HepG2 (cell line): Measurements from ENCODE around the gene XXYLT1. TPM values are rescaled to one million over a fixed set of nuclear protein-coding genes. Genes with fewer than 3 reads are reported as not detected.

Source experiments
- ATAC-seq: fragments of 200-7000 bp; cut with Tn5 transposase; 3 replicates; pipeline ENCODE4 v1.9.1; 2020; ENCODE audit warnings: mild to moderate bottlenecking, moderate library complexity
- BruUV-seq: library from RNA; stranded (reverse); fragments of 400-500 nt; replicated peaks from 2 replicates; lab custom pipeline; 2021; lab: Mats Ljungman, UMichigan
- CTCF ChIA-PET: fragments of 300-600 bp; formaldehyde crosslinking; extraction: SDS; loops from one replicate; lab custom pipeline; 2021; ENCODE audit warnings: low total read pairs, inconsistent platforms, low intra/inter-chr PET ratio; lab: Yijun Ruan, JAX
- POLR2A ChIA-PET: fragments of 350-600 bp; sonication (Branson Sonifier 250); formaldehyde crosslinking; loops from one replicate; lab custom pipeline; 2020; ENCODE audit warnings: antibody characterized with exemption, inconsistent platforms; lab: Yijun Ruan, JAX
- DNase-seq: peaks from one replicate; pipeline ENCODE4 v3.0.0-alpha.2; 2015; ENCODE audit warnings: low spot score
- FAIRE-seq: peaks from 3 replicates; lab custom pipeline; 2011; peaks lifted over from hg19 to GRCh38; lab: Jason Lieb, UNC
- H2AFZ ChIP-seq: one replicate; pipeline ENCODE4 v1.6.1; 2011; ENCODE audit warnings: low read length, inconsistent platforms
- H3K27ac ChIP-seq: fragments of 300-600 bp; 3 replicates; pipeline ENCODE4 v1.8.0; 2011; ENCODE audit warnings: mixed run types, mild to moderate bottlenecking, mixed read lengths, low read length, inconsistent platforms; ENCODE audit not compliant: insufficient read depth; ENCODE audit errors: extremely low read length
- H3K27me3 ChIP-seq, 2 experiments: fragments of 200-600 bp in 1 of 2; 2 replicates in 1 of 2; 3 replicates in 1 of 2; pipeline versions ENCODE4 v1.6.0 to v1.8.0; 2011; ENCODE audit warnings: low read length in 2 of 2, mild to moderate bottlenecking in 2 of 2, moderate library complexity in 2 of 2, inconsistent platforms in 1 of 2; ENCODE audit not compliant: insufficient read depth in 2 of 2, control insufficient read depth in 1 of 2
- H3K36me3 ChIP-seq, 2 experiments: fragments of 200-600 bp in 1 of 2; replicated peaks in 1 of 2; 2 replicates in 1 of 2; 3 replicates in 1 of 2; pipeline versions ENCODE4 v1.5.1 to v1.8.0; 2011; ENCODE audit warnings: low read length in 2 of 2, inconsistent platforms in 1 of 2; ENCODE audit not compliant: insufficient read depth in 2 of 2, control insufficient read depth in 1 of 2
- H3K4me1 ChIP-seq: 2 replicates; pipeline ENCODE4 v1.5.1; 2012; ENCODE audit warnings: low read length, inconsistent platforms; ENCODE audit not compliant: insufficient read depth
- H3K4me2 ChIP-seq: 2 replicates; pipeline ENCODE4 v1.6.0; 2011; ENCODE audit warnings: low read depth, low read length, inconsistent platforms
- H3K4me3 ChIP-seq, 3 experiments: fragments of 200-600 bp in 1 of 3; sonication (generic), shearing (Covaris generic) in 1 of 3; replicated peaks in 1 of 3; 2 replicates each; pipeline ENCODE4 v1.5.1; 2011 to 2016; ENCODE audit warnings: low read length in 3 of 3, inconsistent platforms in 2 of 3, low read depth in 2 of 3, mild to moderate bottlenecking in 2 of 3, control low read depth in 1 of 3, mixed read lengths in 1 of 3; ENCODE audit not compliant: insufficient read depth in 1 of 3
- H3K79me2 ChIP-seq: one replicate; pipeline ENCODE4 v1.6.1; 2011; ENCODE audit warnings: low read length, inconsistent platforms; ENCODE audit not compliant: insufficient read depth
- H3K9ac ChIP-seq: 2 replicates; pipeline ENCODE4 v1.6.0; 2011; ENCODE audit warnings: mild to moderate bottlenecking, low read depth, low read length, inconsistent platforms; ENCODE audit not compliant: insufficient read depth
- H3K9me3 ChIP-seq: 2 replicates; pipeline ENCODE4 v1.5.1; 2012; ENCODE audit warnings: mild to moderate bottlenecking, low read length
- H4K20me1 ChIP-seq: 2 replicates; pipeline ENCODE4 v1.6.0; 2011; ENCODE audit warnings: inconsistent platforms, mild to moderate bottlenecking, low read length, moderate library complexity; ENCODE audit not compliant: insufficient read depth
- CREM ChIP-seq, 2 experiments: sonication (generic) in 1 of 2; formaldehyde crosslinking in 1 of 2; IDR thresholded peaks; 2 replicates each; pipeline versions ENCODE4 v1.4.0 to v1.6.1; 2016 to 2020; ENCODE audit warnings: antibody characterized with exemption in 1 of 2, mild to moderate bottlenecking in 1 of 2, missing genetic modification reagents in 1 of 2
- ELF4 ChIP-seq: sonication (generic); formaldehyde crosslinking; IDR thresholded peaks from 2 replicates; pipeline ENCODE4 v1.5.0; 2020; ENCODE audit warnings: missing genetic modification reagents, mild to moderate bottlenecking, moderate library complexity, borderline replicate concordance
- FOXO1 ChIP-seq: sonication (generic); formaldehyde crosslinking; IDR thresholded peaks from 2 replicates; pipeline ENCODE4 v1.4.0; 2020; ENCODE audit warnings: missing genetic modification reagents
- HNRNPK ChIP-seq: fragments of 200-400 bp; formaldehyde crosslinking; IDR thresholded peaks from 2 replicates; pipeline ENCODE4 v1.6.1; 2018; ENCODE audit warnings: low read length, low read depth, moderate library complexity, mild to moderate bottlenecking; ENCODE audit not compliant: poor library complexity, severe bottlenecking
- NFRKB ChIP-seq: fragments of 450-650 bp; IDR thresholded peaks from 2 replicates; pipeline ENCODE4 v1.6.1; 2017
- NR2C2 ChIP-seq: sonication (generic); formaldehyde crosslinking; IDR thresholded peaks from 2 replicates; pipeline ENCODE4 v1.4.0; 2020; ENCODE audit warnings: missing genetic modification reagents, mild to moderate bottlenecking, moderate library complexity, borderline replicate concordance
- RBAK ChIP-seq: sonication (generic); formaldehyde crosslinking; IDR thresholded peaks from 2 replicates; pipeline ENCODE4 v1.5.1; 2020; ENCODE audit warnings: mild to moderate bottlenecking, missing genetic modification reagents
- SOX5 ChIP-seq: IDR thresholded peaks from 2 replicates; pipeline ENCODE4 v1.6.1; 2016; ENCODE audit warnings: borderline replicate concordance
- ZFP36L2 ChIP-seq: sonication (generic); formaldehyde crosslinking; IDR thresholded peaks from 2 replicates; pipeline ENCODE4 v1.4.0; 2020; ENCODE audit warnings: missing genetic modification reagents
- ZNF24 ChIP-seq: fragments of 450-650 bp; IDR thresholded peaks from 2 replicates; pipeline ENCODE4 v1.6.1; 2017; ENCODE audit warnings: antibody characterized with exemption, mild to moderate bottlenecking
- ZNF790 ChIP-seq: sonication (generic); formaldehyde crosslinking; IDR thresholded peaks from 2 replicates; pipeline ENCODE4 v1.8.0; 2022; ENCODE audit warnings: missing genetic modification reagents, mild to moderate bottlenecking, borderline replicate concordance
- ZNF841 ChIP-seq: sonication (generic); formaldehyde crosslinking; IDR thresholded peaks from 2 replicates; pipeline ENCODE4 v1.8.1; 2023; ENCODE audit warnings: missing genetic modification reagents, borderline replicate concordance
- ZSCAN30 ChIP-seq: sonication (generic); formaldehyde crosslinking; IDR thresholded peaks from 2 replicates; pipeline ENCODE4 v1.5.0; 2020; ENCODE audit warnings: mild to moderate bottlenecking, missing genetic modification reagents
- WGBS: methylation state at CpG from one replicate; pipeline ENCODE4 v1.1.6; 2017; ENCODE audit warnings: low lambda C conversion rate; 5-methylcytosine and 5-hydroxymethylcytosine counted together
- in situ Hi-C: cut with HindIII; loops from 2 replicates; pipeline ENCODE4 v1.10.0; 2017; ENCODE audit warnings: low pct_unique_long_range_greater_than_20kb; ENCODE audit not compliant: extremely low pct_ligation_motif_present
- intact Hi-C: fragments of 100-400 bp; cut with micrococcal nuclease; formaldehyde crosslinking; loops from one replicate; pipeline ENCODE4 v1.10.0; 2022; ENCODE audit not compliant: unreplicated experiment
- polyA plus RNA-seq, 8 experiments: library from polyadenylated mRNA; depleted of rRNA in 3 of 8; stranded (reverse) in 7 of 8; unstranded in 1 of 8; fragments of >200 nt; fragmentation: Illumina TruSeq in 4 of 8; extraction: Trizol in 4 of 8; gene quantifications; 2 replicates each; pipeline versions ENCODE4 v1.2.1 to v1.2.3, GENCODE V29; 2011 to 2016; ENCODE audit warnings: low read depth in 4 of 8, missing spikeins in 1 of 8, mixed read lengths in 1 of 8; ENCODE audit not compliant: insufficient read depth in 1 of 8
- total RNA-seq, 5 experiments: library from RNA; depleted of rRNA; stranded (reverse); fragments of >200 nt; fragmentation: Illumina TruSeq; extraction: Trizol; gene quantifications; 2 replicates each; pipeline ENCODE4 v1.2.3, GENCODE V29; 2016; ENCODE audit warnings: low read depth in 1 of 5
- TF ChIP-seq, protein P1 (sequence below): sonication (generic); formaldehyde crosslinking; IDR thresholded peaks from 2 replicates; pipeline ENCODE4 v1.9.0; 2021; ENCODE audit warnings: missing genetic modification reagents, mild to moderate bottlenecking, borderline replicate concordance
- TF ChIP-seq, protein P2 (sequence below): sonication (generic); formaldehyde crosslinking; IDR thresholded peaks from 2 replicates; pipeline ENCODE4 v1.8.0; 2022; ENCODE audit warnings: mild to moderate bottlenecking, missing genetic modification reagents, moderate library complexity

XXYLT1 gene
- total and polyA plus RNA-seq, 2 of the 13 experiments (the other 11 are each of a cell fraction or from before 2014, with no cell fraction given) = 17.7 to 19.0 TPM

DNA sequence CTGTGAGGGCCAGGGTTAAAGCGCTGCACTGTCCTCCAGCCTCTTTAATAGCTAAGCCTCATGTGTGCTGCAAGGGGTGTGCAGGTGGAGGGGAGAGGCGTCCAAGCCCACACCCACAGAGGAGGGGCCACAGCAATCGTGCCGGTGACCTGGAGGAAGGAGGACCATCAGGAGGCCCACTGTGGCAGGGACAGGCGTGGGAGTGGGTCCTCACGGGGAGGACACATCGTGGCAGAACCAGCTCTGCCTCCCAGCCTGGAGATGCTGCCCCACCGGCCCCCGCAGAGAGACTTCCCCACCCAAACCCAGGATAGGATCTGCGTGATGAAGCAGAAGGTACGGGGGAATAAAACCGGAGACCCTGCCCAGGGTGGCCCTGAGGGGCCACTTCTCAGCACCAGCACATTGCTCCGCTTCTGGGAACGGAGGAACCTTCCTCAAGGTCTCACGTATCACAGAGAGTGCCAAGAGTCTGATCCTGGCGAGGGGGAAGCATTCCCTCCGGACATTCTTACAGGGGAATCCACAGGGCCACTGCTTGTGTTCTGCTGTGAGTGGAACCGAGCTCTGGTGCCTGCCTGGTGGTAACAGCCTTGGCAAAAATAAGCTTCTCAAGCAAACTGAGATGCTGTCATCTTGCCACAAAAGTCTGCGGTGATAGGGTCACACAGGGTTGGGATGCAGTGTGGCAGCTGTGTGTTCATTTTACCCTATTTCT, 199.8 kb downstream of the XXYLT1 start:
- ATAC-seq (no peak), FAIRE-seq (no peak), DNase-seq (no peak)
- H3K4me3 ChIP-seq = no peak overlapping the region
- no peaks in the 10 kb centered on the region for H3K9me3 ChIP-seq
- H3K36me3 ChIP-seq = peaks cover 2 to 10% of the 10 kb centered on the region in 2 experiments; a peak in 2 of 5 replicates
- CTCF ChIA-PET = no interaction called here
- H2AFZ ChIP-seq = no peak overlapping the region
- no TSS peak for BruUV-seq
- no peaks in the 10 kb centered on the region for H4K20me1 ChIP-seq
- 98% methylated on average over 9 of the region's 19 CpGs for WGBS
- TF ChIP-seq FOXO1 (no peak), ZNF24 (no peak), RBAK (CRISPR knock-in tag) (no peak)
- TF ChIP-seq, protein P1, sequence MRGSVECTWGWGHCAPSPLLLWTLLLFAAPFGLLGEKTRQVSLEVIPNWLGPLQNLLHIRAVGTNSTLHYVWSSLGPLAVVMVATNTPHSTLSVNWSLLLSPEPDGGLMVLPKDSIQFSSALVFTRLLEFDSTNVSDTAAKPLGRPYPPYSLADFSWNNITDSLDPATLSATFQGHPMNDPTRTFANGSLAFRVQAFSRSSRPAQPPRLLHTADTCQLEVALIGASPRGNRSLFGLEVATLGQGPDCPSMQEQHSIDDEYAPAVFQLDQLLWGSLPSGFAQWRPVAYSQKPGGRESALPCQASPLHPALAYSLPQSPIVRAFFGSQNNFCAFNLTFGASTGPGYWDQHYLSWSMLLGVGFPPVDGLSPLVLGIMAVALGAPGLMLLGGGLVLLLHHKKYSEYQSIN (CRISPR knock-in tag) = no peak
- H3K27me3 ChIP-seq = no peaks in the 10 kb centered on the region
- H3K4me2 ChIP-seq = no peak overlapping the region
- intact Hi-C loops (no loop called here), in situ Hi-C loops (no loop called here)
- no peak overlapping the region for H3K9ac ChIP-seq
- H3K4me1 ChIP-seq = no peaks in the 10 kb centered on the region
- H3K79me2 ChIP-seq = no peaks in the 10 kb centered on the region
- POLR2A ChIA-PET = no interaction called here
- H3K27ac ChIP-seq = no peak overlapping the region

DNA sequence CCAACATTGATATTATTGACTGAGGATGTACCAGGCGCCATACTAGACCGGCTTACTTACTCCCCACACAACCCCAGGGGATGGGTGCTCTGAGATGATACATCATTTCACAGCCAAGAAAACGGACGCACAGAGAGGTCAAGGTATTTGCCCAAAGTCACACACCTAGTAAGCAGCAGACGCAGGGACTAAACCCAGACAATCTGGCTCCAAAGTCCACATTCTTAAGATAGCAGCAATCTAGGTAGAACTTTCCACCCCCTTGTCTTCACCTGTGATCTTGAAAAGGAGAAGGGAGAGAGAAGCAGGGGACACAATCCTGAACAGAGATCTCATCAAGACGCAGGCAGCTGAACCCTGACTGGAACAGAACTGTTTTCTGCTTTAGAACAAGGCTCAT, 200.6 kb downstream of the XXYLT1 start:
- Histone ChIP-seq H3K79me2 (no peaks in the 10 kb centered on the region), H2AFZ (no peak overlapping the region), H3K4me1 (no peaks in the 10 kb centered on the region), H3K36me3 (peaks cover 2 to 10% of the 10 kb centered on the region in 2 experiments; a peak in 2 of 5 replicates), H3K4me3 (no peak overlapping the region), H4K20me1 (no peaks in the 10 kb centered on the region), H3K27ac (no peak overlapping the region), H3K27me3 (no peaks in the 10 kb centered on the region), H3K9ac (no peak overlapping the region), H3K4me2 (no peak overlapping the region), H3K9me3 (no peaks in the 10 kb centered on the region)
- ChIA-PET POLR2A (no interaction called here), CTCF (no interaction called here)
- WGBS = 93% methylated on average over 6 of the region's 6 CpGs
- FAIRE-seq (no peak), ATAC-seq (no peak), DNase-seq (no peak)
- in situ Hi-C loops (no loop called here), intact Hi-C loops (no loop called here)
- BruUV-seq = no TSS peak
- TF ChIP-seq NR2C2 (CRISPR knock-in tag) (no peak), HNRNPK (no peak), ZNF841 (CRISPR knock-in tag) (no peak), ZFP36L2 (CRISPR knock-in tag) (no peak), ELF4 (no peak), ZNF790 (no peak), CREM (IDR thresholded peaks at IDR 0.05) (no peak), CREM (CRISPR knock-in tag; IDR thresholded peaks at IDR 0.05) (no peak), SOX5 (CRISPR knock-in tag) (no peak), NFRKB (no peak), ZSCAN30 (CRISPR knock-in tag) (no peak)
- TF ChIP-seq, protein P2, sequence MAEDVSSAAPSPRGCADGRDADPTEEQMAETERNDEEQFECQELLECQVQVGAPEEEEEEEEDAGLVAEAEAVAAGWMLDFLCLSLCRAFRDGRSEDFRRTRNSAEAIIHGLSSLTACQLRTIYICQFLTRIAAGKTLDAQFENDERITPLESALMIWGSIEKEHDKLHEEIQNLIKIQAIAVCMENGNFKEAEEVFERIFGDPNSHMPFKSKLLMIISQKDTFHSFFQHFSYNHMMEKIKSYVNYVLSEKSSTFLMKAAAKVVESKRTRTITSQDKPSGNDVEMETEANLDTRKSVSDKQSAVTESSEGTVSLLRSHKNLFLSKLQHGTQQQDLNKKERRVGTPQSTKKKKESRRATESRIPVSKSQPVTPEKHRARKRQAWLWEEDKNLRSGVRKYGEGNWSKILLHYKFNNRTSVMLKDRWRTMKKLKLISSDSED (CRISPR knock-in tag) = no peak
